ENCODE measurements around the gene GID4. TPM values are rescaled to one million over a fixed set of nuclear protein-coding genes. Genes with fewer than 3 reads are reported as not detected.

Gene GID4
- total RNA-seq, 2 donors from 2014 or later = 9.7 to 11.0 TPM

Other genes starting within 250 kb of the GID4 start
- 100 to 1,000 TPM; 192 to 209 TPM for gene SREBF1, start 202.4 kb upstream of the GID4 start, total RNA-seq
- 10 to 100 TPM; 23.7 to 26.9 TPM for gene TOM1L2, start 67.0 kb upstream of the GID4 start, total RNA-seq
- gene DRC3, start 66.5 kb upstream of the GID4 start, total RNA-seq = under 1 TPM; 0.39 to 0.43 TPM
- 10 to 100 TPM; 25.8 to 28.7 TPM for gene ATPAF2, start 240 bp upstream of the GID4 start, total RNA-seq
- 10 to 100 TPM; 44.1 to 53.6 TPM for gene DRG2, start 48.5 kb downstream of the GID4 start, total RNA-seq
- gene MYO15A, start 69.3 kb downstream of the GID4 start, total RNA-seq = 1 to 10 TPM; 2.7 to 3.2 TPM
- gene ALKBH5, start 144.4 kb downstream of the GID4 start, total RNA-seq = 100 to 1,000 TPM; 125 to 133 TPM
- gene LLGL1, start 186.2 kb downstream of the GID4 start, total RNA-seq = 10 to 100 TPM; 18.5 to 18.6 TPM
- 100 to 1,000 TPM; 318 to 373 TPM for gene FLII, start 219.3 kb downstream of the GID4 start, total RNA-seq
- 1 to 10 TPM; 7.8 to 9.4 TPM for gene MIEF2, start 221.3 kb downstream of the GID4 start, total RNA-seq

Measured in activated T-cell treated with anti-CD3 and anti-CD28 coated beads, Interleukin-2, amount 50 U/mL, for 72 hours (primary cell).